GM21619 (cell line): ENCODE results near the gene RAB10.
"Not testable (repeated sequence)": the region's sequence is repeated elsewhere in the genome, so short reads cannot be mapped to it uniquely, and the experiment has no call there.

Source experiments
- ATAC-seq: cut with Tn5 transposase; IDR thresholded peaks from one replicate; pipeline ENCODE4 v1.9.1; 2021; ENCODE audit not compliant: unreplicated experiment

RAB10 gene

DNA sequence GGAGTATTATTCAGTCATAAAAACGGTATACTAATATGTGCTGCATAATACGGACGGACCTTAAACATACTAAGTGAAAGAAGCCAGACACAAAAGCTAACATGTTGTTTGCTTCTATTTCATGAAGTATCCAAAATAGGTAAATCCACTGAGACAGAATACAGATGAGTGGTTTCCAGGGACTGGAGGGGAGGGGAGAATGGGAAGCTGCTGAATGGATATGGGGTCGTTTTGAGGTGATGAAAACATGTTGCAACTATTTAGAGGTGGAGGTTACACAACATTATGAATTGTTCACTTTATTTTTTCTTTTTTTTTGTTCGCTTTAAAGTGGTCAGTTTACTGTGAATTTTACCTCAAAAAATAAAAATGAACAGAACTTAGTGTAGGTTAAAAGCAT, 52.9 kb downstream of the RAB10 start:
- ATAC-seq, result no peak

DNA sequence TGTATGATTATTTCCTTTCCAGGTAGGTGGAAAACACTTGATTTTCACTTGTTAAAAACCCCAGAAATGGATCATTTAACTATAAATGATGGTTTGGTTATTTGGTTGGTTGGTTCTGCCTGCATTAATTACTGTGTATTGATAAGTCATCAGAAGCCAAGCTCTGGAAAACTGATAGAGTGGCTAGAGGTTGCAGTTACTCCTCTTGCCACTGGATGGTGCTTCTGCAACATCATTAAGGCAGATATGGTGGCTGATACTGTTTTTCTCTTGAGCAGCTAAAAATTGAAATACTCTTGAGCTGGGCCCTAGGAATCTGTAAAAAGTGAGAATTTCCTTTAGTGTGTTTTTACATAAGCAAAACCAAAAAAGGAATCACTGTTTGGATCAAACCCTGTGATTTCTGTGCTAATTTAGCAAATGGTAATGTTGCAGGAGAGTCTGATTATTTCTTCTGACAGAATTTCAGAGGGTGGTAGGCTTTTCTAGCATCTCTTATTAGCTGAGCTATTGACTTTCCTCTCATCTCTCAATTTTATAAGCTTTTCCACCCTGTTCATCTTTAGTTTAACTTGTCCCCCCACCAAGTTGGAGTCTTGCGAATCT, 54.3 kb downstream of the RAB10 start:
- no peak for ATAC-seq

DNA sequence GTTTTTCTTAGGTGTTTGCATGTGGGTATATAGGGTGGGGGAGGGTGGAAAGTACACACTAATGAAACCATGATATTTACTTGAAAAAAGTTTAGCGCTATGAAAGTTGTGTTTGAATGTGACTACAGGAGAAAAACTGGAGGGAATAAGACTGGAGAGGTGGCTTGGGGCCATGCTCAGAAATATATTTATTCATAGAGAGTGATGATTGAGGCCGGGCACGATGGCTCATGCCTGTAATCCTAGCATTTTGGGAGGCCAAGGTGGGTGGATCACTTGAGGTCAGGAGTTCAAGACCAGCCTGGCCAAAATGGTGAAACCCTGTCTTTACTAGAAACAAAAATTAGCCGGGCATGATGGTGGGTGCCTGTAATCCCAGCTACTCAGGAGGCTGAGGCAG, 55.0 kb downstream of the RAB10 start:
- ATAC-seq, result not testable (repeated sequence)

- ATAC-seq, result no peak
Observed at GRCh38 chr2:26089337-26089736, 55.5 kb downstream of the RAB10 start.

- no peak for ATAC-seq
Observed at GRCh38 chr2:26095758-26096157, 61.9 kb downstream of the RAB10 start.

DNA sequence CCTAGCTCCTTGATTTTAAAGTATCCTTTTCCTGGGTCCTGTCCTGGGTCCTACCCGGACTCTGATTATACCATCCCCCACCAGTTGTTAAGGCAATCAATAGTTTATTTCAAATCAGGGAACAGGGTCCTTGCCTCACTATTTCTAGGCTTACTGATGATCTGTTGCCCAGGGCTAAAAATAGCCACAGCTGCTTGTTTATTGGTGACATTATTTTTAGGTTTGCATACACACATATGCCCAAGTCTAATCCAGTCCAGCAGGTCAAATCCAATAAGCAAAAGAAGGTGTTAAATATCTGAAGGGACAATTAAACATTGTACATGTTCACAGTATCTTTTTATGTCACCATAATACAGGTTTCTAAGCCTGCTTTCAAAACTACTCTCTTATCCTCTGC, 66.0 kb downstream of the RAB10 start:
- no peak for ATAC-seq

GRCh38 chr2:26100384-26100783, 66.5 kb downstream of the RAB10 start:
- no peak for ATAC-seq

DNA sequence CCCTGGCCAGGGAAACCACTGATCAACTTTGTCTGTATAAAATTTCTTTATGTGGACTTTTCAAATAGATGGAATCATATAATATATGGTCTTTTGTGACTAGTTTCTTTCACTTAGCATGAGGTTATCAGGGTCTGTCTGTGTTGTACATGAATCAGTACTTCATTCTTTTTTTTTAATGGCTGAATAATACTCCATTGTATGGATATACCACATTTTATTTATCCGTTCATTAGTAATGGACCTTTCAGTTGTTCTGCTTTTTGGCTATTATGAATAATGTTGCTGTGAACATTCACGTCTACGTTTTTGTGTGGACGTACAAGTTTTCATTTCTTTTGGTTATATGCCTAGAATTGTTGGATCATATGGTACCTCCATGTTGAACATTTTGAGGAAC, 69.9 kb downstream of the RAB10 start:
- ATAC-seq, result no peak

DNA sequence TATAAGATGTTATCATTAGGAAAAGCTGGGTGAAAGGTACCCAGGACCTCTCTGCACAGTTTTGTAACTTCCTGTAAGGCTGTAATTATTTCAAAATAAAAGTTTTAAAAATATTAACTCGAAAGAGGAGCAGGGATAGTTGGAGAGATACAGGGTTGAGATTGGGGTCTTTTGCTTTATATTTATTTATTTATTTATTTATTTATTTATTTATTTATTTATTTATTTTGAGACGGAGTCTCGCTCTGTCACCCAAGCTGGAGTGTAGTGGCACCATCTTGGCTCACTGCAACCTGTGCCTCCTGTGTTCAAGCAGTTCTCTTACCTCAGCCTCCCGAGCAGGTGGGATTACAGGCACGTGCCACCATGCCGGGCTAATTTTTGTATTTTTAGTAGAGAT, 74.8 kb downstream of the RAB10 start:
- ATAC-seq, result not testable (repeated sequence)

DNA sequence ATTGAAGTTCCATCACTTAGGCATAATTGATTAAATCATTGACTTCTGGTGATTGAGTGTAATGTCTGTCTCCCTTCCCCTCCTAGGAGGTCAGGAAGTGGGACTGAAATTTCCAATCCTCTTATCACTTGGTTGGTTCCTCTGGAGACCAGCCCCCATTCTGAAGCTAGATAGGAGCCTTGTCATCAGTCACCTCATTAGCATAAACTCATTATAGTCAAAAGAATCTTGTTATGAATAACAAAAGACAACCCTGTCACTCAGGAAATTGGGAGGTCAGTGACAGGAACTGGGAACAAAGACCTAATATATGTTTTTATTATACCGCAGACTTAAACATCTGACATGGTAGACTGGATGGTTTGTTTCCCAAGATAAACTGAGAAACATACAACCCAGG, 78.3 kb downstream of the RAB10 start:
- ATAC-seq, result no peak

DNA sequence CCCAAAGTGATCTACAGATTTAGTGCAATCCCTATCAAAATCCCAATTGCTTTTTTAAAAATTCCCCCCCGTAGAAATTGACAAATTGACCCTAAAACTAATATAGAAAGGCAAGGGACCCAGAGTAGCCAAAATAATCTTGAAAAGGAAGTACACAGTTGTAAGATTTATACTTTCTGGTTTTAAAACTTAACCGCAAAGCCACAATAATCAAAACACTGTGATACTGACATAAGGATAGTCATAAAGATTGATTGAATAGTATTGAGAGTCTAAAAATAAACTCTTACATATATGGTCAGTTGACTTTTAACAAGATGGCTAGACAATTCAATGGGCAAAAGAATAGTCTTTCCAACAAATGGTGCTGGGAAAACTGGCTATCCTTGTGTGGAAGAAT, 80.3 kb downstream of the RAB10 start:
- ATAC-seq, result no peak

- no peak for ATAC-seq
Observed at GRCh38 chr2:26118682-26119081, 84.8 kb downstream of the RAB10 start.

DNA sequence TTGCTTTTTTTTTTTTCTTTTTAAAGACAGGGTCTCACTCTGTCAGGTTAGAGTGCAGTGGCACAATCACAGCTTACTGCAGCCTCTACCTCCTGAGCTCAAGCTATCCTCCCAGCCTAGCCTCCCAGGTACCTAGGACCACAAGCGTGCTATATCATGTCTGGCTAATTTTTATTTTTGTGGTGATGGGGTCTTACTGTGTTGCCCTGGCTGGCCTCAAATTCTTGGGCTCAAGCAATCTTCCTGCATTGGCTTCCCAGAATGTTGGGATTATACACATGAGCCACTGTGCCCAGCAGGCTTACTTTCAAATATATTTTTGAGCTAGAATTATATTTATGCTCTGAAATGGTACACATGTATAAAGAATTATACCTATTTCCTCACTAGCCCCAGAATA, 85.6 kb downstream of the RAB10 start:
- no peak for ATAC-seq

DNA sequence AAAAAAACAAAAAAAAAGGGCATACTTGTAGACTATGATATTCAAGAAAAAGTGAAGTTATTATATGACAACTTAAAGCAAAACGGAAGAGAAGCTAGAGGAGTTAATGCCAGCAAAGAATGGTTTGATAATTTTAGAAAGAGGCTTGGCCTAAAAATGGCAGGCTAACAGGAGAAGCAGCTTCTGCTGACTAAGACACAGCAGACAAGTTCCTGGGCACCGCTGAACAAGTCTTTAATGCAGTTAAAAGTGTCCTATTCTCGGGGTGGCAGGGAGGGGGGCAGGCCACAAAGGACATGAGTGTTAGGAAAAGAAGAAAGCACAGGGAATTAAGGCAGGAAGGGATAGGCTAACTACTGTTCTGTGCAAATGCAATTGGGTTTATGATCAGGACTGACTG, 88.7 kb downstream of the RAB10 start:
- no peak for ATAC-seq

DNA sequence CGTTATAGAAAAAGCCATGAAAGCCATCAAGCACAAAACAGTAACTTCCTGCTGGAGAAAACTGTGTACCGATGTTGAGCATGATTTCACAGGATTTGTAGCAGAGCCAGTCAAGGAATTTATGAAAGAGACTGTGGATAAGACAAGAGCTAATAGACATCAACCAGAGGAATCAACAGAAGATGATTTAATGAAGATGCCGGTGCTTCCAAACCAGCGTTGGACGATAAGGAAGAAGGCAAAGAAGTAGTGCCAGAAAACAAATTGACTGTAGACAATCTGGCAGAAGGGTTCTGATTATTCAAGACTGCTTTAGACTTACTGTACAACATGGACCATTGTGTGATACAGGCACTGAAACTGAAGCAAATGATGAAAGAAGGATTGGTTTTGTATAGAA, 89.5 kb downstream of the RAB10 start:
- no peak for ATAC-seq

DNA sequence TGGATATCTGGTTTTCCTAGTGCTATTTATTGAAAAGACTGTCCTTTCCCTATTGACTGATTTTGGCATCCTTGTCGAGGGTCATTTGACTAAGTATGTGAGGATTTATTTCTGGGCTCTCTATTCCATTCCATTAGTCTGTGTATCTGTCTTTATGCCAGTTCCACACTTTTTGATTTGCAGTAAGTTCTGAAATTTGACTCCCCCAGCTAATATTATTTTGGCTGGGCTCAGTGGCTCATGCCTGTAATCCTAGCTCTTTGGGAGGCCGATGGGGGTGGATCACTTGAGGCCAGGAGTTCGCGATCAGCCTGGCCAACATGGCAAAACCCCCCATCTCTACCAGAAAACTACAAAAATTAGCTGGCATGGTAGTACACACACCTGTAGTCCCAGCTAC, 92.2 kb downstream of the RAB10 start:
- ATAC-seq, result no peak

GRCh38 chr2:26128176-26128575, 94.3 kb downstream of the RAB10 start:
- no peak for ATAC-seq

- ATAC-seq, result no peak
Observed at GRCh38 chr2:26130763-26131162, 96.9 kb downstream of the RAB10 start.

DNA sequence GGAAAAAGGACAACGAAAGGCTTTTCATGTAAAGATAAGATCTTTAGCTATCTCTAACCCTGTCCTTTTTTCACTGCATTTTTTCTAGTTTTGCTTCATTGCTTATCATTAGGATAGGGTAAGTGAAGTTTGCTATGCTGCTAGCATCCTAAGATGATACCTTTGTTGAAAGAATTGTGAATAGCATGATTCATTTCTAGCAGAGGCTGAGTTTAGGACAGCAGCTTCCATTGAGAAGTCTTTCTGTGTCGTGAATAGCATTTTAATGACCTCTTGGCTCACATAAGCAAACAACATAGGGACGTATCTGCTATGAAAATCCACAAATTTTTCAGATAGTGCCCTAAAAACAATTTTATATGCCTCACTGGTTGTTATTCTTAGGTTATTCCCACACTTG, 102.6 kb downstream of the RAB10 start:
- no peak for ATAC-seq

GRCh38 chr2:26139269-26140183, 105.6 kb downstream of the RAB10 start:
- ATAC-seq, result no peak

DNA sequence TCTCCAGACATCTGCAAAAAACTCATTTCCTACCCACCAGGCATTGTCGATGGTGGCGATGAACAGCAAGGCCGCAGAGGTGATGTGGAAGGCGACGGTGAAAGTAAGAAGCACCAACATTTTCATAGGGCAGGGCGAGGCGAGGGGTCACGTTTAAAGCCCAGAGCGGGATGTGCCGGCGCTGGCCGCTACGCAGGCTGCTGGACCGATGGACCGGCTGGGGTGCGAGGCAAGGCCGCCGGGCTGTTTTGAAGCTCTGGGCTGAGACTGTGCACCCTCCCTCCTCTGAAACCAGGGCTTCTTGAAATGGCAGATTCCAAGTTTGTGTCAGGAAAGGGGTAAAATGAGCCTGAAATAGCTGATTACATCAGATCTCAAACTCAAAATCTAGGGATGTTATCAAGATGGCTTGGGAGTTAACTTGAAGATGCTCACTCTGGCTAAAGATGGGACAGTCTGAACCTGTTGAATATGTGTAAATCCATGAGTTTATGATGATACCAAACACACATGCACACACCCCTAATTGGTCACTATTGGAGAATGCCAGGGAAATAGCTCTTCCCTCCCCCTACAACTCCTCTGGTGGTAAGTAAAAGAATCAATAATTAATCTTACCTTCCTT, 107.4 kb downstream of the RAB10 start:
- no peak for ATAC-seq

DNA sequence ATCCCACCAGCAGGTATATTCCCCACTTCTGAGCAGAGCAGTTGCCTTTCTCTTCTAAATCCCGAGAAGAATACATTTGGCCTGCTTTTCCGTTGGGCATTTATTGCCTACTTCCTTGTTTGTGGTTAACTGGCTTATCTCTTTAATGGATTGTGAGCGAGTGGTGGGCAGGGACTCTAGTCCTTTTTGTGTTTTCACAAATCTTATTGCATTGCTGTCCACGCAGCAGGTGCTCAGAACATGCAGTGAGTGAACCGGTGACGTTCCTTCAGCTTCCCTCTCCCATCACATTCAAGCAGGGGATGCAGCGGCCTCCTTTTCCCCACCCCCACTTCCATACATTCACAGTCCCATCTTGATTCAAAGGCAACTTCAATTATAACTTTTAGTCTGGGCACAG, 110.1 kb downstream of the RAB10 start:
- no peak for ATAC-seq
